ENCODE measurements around the gene DDX21.
"Not testable (repeated sequence)": the region's sequence is repeated elsewhere in the genome, so short reads cannot be mapped to it uniquely, and the experiment has no call there.

Gene DDX21

DNA sequence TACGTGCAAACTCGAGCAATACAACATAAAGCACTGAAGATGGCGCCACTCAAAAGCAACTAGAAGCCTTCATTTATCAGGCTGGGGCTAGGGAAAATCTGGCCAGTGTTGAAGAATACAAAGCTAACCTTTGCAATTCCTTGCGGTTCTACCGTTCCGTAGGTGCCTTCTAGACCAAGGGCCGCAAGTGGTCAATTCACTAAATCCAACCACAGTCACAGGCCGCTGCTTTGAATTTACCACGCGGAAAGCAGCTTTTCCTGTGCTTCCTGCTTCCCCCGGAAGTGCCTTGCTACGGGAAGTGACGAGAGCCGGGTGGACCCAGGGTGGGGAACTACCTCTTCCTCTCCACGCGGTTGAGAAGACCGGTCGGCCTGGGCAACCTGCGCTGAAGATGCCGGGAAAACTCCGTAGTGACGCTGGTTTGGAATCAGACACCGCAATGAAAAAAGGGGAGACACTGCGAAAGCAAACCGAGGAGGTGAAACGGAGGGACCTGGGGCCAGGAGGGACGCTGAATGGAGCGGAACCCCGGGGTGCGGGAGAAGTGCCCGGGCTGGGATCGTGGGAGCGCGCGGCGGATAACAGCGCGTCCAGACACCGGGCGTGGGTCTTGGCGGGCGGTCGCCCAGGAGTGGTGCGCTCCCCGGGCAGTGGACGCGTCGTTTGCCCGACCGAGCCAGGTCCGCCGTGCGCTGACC lies at the start of gene DDX21:
Gene DDX21, plus strand, starts transcription at position 339 of the 701 bp plus-strand sequence. Its CDS starts 56 bp downstream, at position 395.
- TF ChIP-seq, protein P1, sequence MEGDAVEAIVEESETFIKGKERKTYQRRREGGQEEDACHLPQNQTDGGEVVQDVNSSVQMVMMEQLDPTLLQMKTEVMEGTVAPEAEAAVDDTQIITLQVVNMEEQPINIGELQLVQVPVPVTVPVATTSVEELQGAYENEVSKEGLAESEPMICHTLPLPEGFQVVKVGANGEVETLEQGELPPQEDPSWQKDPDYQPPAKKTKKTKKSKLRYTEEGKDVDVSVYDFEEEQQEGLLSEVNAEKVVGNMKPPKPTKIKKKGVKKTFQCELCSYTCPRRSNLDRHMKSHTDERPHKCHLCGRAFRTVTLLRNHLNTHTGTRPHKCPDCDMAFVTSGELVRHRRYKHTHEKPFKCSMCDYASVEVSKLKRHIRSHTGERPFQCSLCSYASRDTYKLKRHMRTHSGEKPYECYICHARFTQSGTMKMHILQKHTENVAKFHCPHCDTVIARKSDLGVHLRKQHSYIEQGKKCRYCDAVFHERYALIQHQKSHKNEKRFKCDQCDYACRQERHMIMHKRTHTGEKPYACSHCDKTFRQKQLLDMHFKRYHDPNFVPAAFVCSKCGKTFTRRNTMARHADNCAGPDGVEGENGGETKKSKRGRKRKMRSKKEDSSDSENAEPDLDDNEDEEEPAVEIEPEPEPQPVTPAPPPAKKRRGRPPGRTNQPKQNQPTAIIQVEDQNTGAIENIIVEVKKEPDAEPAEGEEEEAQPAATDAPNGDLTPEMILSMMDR (IDR thresholded peaks at IDR 0.05) = peak; percentile 82
- no peak for TF ChIP-seq ZFX (IDR thresholded peaks at IDR 0.05; ENCODE audit: borderline replicate concordance)
- peak within 1 kb of the TSS; percentile 89 for H3K27ac ChIP-seq

DNA sequence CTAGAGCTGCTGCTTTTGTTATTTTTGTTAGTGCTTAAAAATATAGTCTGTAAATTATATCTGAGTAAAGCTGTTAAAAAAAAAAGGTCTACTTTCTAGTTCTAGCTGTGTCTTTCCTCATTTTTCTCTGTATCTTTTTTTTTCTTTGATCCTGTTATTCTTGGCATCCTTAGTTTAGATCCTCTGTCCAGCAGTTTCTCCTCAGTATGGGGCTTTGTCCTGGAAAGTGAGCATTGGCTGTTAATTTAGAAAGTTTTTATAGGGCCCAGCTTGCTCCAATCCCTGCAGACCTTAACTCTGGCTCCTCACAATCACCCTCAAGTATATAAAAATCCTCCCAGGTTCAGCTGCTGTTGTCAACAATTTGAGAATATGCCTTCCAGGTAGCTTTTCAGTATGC lies 31.4 kb upstream of the DDX21 start:
- H3K27ac ChIP-seq = peak overlapping the region; percentile 13; the same call in 1 of the 2 replicates
- no peak for TF ChIP-seq ZFX (IDR thresholded peaks at IDR 0.05; ENCODE audit: borderline replicate concordance)
- TF ChIP-seq, protein P1 (IDR thresholded peaks at IDR 0.05) = no peak

DNA sequence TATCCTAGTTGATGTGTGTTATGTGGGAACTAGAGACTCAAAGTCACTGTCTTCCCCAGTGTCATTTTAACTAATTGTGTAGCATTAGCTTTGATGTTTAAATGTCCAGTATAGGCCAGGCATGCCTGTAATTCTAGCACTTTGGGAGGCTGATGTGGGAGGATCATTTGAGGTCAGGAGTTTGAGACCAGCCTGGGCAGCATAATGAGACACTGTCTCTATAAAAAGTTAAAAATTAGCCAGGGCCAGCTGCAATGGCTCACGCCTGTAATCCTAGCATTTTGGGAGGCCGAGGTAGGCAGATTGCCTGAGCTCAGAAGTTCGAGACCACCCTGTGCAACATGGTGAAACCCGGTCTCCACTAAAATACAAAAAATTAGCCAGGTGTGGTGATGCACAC lies 30.5 kb upstream of the DDX21 start:
- H3K27ac ChIP-seq = no peak overlapping the region
- no peak for TF ChIP-seq ZFX (IDR thresholded peaks at IDR 0.05; ENCODE audit: borderline replicate concordance)
- TF ChIP-seq, protein P1 (IDR thresholded peaks at IDR 0.05) = no peak

DNA sequence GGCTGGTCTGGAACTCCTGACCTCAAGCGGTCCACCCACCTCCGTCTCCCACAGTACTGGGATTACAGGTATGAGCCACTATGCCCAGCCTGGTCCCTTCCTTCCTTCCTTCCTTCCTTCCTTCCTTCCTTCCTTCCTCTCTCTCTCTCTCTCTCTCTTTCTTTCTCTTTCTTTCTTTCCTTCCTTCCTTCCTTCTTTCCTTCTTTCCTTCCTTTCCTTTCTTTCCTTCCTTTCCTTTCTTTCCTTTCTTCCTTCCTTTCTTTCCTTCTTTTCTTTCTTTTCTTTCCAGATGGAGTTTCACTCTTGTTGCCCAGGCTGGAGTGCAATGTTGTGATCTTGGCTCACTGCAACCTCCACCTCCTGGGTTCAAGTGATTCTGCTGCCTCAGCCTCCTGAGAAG lies 26.8 kb upstream of the DDX21 start:
- H3K27ac ChIP-seq = not testable (repeated sequence)

DNA sequence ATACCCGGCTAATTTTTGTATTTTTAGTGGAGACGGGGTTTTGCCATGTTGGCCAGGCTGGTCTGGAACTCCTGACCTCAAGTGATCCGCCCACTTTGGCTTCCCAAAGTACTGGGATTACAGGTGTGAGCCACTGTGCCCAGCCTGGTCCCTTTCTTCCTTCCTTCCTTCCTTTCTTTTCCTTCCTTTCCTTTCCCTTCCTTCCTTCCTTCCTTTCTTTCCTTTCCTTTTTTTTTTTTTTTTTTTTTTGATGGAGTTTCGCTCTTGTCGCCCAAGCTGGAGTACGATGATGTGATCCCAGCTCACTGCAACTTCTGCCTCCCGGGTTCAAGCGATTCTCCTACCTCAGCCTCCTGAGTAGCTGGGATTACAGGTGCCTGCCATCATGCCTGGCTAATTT lies 26.1 kb upstream of the DDX21 start:
- H3K27ac ChIP-seq = not testable (repeated sequence)

DNA sequence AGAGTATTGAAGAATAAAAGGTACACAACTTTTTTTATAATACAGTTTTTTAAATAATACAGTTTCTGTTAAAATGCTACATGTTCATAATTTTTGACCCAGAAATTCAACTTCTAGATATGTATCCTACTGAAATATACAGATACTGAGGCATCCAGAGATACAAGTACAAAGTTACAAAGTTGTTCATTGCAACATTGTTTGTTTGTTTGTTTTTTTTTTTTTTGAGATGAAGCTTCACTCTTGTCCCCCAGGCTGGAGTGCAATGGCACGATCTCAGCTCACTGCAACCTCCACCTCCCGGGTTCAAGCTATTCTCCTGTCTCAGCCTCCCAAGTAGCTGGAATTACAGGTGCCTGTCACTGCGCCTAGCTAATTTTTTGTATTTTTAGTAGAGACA lies 23.1 kb upstream of the DDX21 start:
- not testable (repeated sequence) for H3K27ac ChIP-seq

DNA sequence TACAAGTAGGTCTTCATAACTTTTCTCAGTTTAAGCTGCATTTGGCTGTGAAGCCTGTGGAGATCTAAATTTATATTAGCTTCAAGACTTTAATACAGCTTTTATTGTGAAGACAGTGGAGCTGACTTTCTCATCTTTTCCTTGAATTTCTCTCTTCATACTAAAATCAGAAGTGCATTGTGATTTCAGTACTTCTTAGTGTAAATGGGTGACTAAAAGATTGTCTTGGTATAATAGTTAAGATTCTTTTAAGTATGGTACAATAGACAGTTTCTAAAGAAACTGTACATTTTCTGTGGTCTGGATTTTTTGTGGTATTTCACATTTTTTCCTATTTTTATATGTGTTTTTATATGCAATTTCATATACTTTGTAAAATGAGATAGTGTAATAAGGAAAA lies 21.0 kb upstream of the DDX21 start:
- TF ChIP-seq ZFX (IDR thresholded peaks at IDR 0.05; ENCODE audit: borderline replicate concordance) = no peak
- TF ChIP-seq, protein P1 (IDR thresholded peaks at IDR 0.05) = no peak
- no peak overlapping the region for H3K27ac ChIP-seq

DNA sequence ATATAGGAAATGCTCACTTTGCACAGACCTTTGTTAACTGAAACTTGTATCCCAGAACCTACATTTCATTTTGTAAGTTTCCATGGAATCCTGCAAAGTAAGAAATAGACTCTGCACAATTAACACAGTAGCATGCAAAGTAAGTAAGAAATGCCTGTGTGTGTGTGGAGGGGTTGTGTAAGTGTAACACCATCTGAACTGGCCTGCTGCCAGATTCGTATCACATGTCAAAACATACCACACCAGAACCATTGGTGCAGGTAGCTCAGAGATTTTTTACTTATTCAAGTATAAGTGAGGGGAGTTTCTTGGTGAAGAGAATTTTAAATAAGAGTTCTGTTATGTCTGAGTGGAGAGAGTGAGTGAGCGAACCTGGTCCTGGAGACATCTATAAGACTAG lies 17.9 kb upstream of the DDX21 start:
- no peak overlapping the region for H3K27ac ChIP-seq
- TF ChIP-seq, protein P1 (IDR thresholded peaks at IDR 0.05) = no peak
- TF ChIP-seq ZFX (IDR thresholded peaks at IDR 0.05; ENCODE audit: borderline replicate concordance) = no peak

DNA sequence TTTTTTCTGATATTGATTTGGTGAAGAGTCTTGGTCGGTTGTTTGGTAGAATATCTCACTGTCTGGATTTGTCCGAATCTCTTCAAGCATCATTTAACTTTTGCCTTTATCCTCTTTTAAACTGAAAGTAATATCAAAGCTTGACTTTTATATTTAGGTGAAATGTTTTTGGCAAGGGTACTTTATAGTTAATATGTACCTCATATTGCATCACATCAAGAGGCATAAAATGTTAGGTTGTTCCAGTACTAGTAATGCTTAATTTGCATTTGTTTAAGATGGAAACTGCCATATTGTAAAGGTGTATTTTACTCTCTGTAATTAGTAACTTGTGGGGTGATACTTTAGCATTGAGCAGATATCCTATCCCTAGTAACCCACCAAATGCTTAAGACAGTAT lies 17.1 kb upstream of the DDX21 start:
- TF ChIP-seq ZFX (IDR thresholded peaks at IDR 0.05; ENCODE audit: borderline replicate concordance) = no peak
- TF ChIP-seq, protein P1 (IDR thresholded peaks at IDR 0.05) = no peak
- no peak overlapping the region for H3K27ac ChIP-seq

DNA sequence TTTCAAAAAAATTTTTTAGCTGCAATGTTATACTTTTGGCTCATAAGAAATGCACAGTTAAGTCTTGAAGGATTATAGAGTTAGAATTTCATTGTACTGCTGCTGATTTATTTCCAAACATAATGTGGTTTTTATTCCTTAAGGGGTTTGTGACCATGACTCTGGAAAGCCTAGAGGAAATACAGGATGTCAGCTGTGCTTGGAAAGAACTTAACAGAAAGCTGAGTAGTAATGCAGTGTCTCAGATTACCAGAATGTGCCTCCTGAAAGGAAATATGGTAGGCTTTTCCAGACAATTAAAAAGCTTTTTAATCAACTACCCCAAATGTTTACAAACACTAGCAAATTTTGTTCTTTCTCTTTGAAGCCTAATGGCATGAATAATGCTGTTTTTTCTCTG lies 15.1 kb upstream of the DDX21 start:
- not testable (repeated sequence) for H3K27ac ChIP-seq
